Daoy (cell line): ENCODE results near the gene SEPTIN2. TPM values are rescaled to one million over a fixed set of nuclear protein-coding genes. Genes with fewer than 3 reads are reported as not detected.
"Not testable (repeated sequence)": the region's sequence is repeated elsewhere in the genome, so short reads cannot be mapped to it uniquely, and the experiment has no call there.

Experiments used
- DNase-seq: peaks from one replicate; pipeline ENCODE4 v3.0.0-alpha.2; 2015; ENCODE audit warnings: low read depth
- total RNA-seq: library from RNA; depleted of rRNA; stranded (reverse); fragments of >200 nt; shearing (Covaris generic); gene quantifications from 2 replicates; pipeline ENCODE4 v1.2.3, GENCODE V29; 2014

Gene SEPTIN2
- total RNA-seq, 1 experiment from 2014 or later: 244 TPM

DNA sequence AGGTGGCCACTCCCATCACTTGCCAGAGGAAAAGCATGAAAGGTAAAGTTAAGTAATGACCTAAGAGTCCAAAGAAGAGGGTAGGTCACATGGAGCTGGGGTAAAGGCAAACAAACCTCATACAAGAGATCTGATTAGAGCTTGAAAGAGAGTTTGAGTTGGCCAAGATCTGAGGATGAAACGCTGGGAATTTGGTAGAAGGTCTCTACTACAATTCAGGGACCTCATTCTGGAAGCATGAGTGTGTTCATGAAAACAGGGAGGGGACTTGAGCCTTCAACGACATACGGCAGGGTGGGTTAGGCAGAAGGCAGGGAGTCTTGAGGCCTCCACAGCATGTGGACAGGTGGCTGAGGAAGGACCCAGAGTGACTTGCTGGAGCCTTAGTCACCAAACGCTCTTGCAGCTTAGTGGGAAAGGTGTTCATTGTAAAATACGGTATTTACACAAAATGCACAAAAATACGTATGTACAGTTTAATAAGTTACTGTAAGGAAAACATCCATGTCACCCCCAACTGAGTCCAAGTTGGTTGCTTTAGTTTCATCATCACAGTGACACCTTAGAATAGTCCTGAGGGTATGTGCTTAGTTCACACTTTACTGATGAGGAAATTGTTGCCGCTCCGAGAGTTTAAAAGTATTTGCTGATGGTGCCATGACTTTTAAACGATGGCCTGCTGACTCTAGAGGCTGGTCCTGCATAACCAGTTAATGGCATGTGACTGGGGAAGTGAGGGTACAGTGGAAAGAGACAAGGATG, 35.3 kb downstream of the SEPTIN2 start:
- DNase-seq: no peak

DNA sequence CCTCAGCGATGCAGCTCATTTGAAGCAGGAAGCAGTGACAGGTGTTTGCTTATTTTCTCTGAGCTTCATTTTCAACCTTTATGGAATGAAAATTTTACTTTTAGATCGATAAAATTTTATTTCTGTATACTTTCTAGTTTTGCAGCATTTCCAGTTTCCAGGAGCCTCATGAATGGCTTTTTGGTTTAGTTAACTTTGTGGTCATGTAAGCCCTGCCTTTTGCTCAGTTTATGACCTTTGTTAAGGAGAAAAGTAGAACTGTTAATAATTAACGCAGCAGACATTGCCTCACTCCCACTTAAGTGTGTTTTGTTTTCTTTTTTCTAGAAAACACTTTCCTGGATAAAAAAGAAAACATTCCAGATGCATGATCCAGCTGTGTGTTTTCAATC, 35.9 kb downstream of the SEPTIN2 start:
- no peak for DNase-seq

DNA sequence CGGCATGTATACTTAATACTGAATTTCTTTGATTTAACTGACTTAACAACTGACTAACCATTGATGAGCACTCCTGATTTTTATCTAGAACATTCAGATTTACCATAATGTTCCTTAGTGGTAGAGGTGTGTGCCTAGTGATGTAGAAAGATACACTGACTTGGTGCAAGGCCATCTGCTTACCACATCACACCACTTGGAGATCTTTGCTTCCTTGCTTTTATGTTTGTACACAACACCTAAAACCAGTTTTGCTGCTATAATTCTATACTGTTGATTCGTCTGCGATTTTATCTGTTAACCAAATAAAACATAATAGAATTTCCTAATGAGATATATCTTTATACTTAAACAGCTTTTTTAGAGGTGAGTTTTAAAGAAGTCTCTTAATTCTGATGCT, 36.5 kb downstream of the SEPTIN2 start:
- no peak for DNase-seq

DNA sequence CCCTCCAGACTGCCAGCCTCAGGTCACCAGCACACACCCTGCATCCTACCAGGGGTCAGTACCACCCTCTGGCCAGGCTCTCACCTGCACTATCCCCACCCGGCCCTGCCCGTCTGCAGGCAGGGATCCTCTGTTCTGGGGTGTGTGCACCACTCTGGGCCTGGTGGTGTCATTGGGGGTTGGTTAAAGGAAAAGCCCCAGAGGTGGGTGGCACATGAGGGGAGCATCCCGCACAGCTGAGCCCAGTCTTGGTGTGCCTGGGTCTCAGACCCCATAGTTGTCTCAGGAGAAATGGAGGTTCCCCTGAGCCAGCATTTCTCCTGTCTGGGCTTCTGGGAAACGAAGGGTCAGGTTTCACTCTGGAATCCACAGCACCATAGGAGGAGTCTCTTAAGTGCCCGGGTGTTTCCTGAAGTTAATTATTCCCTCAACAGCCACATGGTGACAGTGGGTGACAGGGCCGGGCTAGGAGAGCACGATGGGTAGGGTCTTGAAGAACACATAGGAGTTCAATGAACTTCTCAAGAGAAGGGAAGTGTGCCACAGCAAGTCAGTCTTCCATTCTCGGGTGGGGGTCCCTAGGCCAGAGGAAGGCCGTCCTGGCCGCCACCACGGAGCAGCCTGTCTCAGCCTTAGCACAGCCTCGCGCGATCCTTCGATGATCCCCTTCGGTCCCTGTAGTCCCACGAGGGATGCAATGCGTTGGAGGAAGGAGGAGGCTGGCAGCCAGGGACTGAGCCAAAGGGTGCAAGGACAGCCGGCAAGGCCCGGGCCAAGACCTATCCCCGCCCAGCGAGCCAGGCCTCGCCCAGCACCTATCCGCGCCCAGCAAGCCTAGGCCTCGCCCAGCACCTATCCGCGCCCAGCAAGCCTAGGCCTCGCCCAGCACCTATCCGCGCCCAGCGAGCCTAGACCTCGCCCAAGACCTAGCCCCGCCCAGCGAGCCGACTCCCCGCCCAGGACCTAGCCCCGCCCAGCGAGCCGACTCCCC, 39.2 kb downstream of the SEPTIN2 start:
- peak; percentile 63 for DNase-seq

DNA sequence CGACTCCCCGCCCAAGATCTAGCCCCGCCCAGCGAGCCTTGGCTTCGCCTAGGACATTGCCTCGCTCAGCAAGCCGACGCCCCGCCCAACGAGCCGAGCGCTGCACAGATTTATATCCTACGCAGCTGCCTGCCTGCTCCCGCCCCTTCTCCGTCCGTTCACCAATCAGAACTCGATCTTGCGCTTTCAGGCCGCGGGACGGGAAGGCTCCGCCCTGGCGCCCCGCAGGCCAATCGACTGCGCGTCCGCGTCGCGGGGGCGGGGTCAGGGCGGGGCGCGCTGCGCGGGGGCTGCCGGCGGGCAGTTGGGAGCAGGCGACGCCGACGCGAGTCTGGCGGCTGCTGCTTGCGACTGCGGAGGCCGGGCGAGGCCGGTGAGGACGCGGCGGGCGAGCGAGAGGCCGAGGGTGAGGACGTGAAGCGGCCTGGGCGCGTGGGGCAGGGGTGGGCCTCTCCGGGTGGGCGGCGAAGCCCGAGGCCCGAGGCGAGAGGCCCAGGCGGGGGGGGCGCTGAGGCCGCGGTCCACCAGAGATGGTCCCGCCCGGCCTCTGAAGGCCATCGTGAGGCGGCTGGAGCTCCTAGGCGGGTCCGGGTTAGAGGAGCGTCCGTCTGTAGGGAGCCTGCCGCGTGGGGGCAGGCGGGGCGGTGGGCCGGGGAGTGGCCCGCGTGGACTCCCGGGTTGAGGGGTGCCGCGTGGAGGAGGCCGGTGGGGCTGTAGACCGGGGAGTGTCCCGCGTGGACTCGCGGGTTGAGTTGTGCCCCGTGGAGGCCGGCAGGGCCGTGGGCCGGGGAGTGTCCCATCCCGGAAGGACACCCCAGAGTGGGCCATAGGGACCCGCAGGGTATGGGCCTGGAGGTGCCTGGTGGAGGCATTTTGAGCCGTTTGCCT, 40.5 kb downstream of the SEPTIN2 start, which contains the start of gene FARP2:
Gene FARP2 (plus strand): TSS at position 303 of the 888 bp plus-strand sequence. CDS start 16,823 bp downstream, outside the sequence.
- DNase-seq: peak; percentile 98

DNA sequence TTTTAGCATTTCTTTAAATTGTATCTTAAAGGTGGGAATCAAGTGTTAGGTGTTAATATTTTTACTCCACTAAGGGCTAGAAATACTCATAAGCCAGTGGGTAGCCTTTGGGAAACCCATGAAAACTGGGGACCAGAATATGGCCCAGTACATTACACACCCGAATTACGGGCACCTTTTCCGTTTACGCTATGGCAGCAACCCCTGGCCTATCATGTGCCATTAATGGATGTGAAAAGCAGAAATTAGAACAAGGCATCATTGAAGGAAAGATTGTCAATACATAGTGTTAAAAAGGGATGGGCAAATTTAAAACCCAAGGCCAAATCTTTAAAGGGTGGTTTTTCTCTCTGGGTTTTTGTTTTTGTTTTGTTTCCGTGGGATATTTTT, 41.1 kb downstream of the SEPTIN2 start:
- no peak for DNase-seq

DNA sequence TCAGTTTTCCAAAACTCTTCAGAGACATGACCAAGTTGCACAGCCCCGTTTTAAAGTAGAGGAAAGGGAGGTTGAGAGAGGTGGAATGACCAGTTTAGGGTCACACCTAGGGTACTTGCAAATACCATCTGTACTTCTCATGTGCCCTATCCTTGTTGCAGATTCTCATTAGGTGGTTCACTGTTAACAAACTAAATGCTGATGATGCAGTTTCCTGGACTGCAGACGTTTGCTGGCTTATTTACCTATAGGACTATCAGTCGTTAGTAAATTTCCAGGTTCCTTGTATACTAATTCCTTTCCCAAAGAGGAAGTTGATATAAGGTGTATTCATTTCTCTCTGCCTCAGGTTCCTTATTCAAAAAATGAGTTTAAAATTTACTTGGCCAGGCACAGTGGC, 41.8 kb downstream of the SEPTIN2 start:
- DNase-seq: no peak

DNA sequence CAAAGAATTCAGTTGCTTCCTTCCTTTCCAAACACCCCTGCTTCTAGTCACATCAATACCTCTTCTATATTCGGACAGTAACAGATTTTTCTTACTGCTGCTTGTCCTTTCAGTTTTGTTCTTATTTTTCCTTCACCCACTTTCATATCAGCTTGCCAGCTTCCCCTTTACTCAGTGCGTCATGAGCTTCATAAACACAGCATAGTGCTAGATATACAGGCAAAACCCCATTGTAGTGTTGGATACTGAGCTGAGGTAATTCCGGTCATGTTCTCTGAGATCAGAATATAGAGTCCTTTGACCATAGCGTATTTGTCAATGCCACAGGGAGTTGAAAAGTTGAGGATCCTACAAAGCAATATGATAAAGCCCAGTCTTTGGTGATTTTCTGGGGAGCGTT, 42.7 kb downstream of the SEPTIN2 start:
- no peak for DNase-seq

DNA sequence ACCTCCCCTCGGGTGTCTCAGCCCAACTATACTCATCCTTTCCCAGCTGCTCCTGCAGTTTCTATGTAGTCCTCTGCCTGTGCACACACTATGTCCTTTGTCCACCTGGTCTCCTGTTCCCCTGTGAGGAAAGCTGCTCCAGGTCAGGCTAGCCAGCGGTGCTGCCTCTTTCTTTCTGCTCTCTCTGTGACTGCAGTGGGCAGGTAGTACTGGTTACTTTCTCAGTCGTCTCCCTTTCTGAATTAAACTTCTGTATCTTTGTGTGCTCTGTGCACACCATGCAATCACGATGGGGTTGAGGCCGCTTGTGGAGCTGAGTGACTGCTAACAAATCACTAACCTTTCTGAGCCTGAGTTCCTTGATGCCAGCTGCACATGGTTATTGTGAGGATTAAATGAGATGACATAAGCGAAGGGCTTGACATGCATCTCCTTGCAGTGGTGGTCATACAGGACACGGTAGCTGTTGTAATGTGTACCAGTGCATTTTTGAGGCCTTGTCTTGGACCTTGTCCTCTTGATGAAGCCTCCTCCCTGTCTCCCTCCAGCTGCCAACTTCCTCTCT, 43.8 kb downstream of the SEPTIN2 start:
- DNase-seq: no peak

DNA sequence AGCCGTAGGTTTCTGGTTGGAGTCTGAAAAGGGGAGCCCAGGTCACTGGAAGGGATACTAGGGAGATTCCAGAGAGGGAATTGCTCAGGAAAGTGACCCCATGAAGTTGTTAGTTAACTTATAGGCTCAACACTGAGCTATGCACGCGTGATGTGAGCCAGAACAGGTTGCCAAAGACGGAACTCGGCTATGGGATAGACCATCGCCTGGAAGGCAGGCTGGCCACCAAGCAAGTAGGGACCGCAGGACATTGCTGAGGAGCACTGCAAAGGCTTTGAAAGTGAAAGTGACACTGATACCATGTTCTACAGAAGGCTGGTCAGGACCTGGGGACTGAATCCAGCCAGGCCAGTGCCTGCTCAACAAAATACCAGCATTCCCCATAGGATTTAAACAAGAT, 47.7 kb downstream of the SEPTIN2 start:
- no peak for DNase-seq

DNA sequence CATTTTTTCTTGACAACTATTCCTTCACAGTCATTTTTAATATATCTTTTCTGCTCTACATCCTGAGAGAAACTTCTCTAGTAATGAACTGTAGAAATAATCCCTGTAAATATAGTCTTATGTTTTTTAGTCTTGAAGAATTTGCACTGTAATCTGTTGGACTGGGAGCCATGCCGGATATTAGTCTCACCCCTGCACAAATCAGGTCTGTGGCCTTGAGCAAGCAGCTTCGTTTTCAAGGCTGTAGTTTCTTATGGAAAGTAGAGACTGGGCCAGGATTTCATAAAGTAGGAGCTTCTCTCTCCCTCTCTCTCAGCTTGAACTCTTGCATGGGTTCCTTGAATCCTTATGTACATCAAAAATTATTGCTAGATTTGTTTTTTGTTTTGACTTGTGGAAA, 49.1 kb downstream of the SEPTIN2 start:
- no peak for DNase-seq

DNA sequence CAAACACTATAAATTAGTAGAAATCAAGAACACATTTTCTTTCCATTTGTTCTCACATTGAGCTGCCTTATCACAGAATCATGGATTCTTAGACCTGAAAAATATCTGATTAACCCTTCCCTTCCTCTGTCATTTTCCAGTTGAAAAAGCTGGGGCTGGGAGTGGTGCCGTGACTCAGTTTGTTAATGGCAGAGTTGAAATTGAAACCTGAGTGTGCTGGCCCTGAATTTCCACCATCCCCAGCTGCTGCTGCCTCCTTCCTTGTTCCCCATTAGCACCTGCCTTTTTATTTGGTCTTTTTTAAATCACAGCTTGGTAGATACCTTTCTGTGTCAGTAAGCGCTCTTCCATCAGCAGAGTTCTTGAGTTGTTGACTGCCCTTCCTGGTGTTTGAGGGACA, 51.0 kb downstream of the SEPTIN2 start:
- DNase-seq: no peak

DNA sequence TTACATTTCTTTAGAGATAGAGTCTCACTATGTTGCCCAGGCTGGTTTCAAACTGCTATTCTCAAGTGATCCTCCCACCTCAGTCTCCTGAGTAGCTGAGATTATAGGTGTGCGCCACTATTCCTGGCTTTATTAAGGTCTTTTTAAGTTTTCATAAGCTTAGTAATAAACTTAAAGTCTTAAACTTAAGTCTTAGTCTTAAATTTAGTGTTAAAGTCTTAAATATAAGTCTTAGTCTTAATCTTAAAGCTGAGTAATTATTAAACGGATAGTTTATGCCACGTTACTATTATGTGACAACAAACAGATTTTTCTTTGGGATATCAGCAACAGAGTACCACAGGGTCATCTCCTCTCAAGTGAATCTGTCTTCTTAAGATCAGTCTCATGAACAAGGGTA, 52.9 kb downstream of the SEPTIN2 start:
- no peak for DNase-seq

DNA sequence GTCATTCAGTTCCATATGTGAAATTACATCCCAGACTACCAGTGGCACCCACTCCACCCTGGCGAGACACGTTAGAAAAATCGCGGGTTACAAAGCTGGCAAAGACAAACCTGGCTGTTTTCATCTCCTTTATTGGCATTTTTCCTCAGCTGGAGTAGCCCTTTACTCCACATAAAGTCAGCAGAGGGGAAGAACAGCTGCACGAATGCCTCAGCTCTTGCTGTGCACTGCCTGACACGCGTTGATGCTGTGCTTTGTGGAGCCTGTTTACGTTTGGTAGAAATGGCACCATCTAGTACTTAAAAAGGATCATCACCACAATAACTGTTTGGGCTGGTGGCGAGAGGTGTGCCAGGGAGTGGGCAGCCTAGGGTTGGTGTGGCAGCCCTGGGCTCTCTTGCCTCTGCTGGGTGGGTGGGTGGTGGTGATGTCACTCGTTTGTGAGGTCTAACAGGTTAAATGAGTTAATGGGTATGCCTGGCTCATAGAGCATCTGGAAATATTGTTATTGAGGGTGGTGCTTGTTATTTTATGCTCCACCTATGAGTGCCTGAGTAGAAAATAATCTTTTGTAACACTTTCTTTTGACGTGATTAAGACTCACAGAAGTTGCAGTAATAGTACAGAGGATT, 56.8 kb downstream of the SEPTIN2 start:
- no peak for DNase-seq

DNA sequence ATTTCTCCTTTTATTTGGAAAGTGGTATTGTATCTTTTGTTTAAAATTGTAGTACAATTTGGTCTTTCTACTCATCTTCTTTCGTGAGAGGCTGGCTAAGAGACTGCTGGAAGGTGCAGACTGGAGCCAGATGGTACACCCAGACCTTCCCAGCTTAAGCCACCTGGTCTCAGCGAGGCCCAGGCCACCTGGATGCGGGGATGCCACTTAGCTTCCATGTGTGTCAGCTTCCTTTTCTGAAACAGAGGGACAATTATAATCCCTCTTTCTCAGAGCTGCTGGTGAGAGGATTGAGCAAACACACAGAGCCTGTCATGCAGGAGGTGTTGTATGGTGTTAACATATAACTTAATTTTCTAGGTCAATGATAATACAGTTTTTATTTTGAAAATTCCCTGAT, 57.7 kb downstream of the SEPTIN2 start:
- DNase-seq: no peak

DNA sequence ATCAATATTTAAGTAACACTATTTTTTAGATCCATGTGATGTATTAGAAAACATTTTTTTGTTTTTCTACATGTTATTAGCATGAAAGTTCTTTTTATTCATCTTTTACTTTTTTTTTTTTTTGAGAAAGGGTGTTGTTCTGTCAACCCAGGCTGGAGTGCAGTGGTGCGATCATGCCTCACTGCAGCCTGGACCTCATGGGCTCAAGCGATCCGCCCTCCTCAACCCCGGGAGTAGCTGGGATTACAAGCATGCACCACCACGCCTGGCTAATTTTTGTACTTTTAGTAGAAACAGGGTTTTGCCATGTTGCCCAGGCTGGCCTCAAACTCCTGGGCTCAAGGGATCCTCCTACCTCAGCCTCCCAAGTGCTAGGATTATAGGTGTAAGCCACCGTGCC, 58.2 kb downstream of the SEPTIN2 start:
- DNase-seq: not testable (repeated sequence)

DNA sequence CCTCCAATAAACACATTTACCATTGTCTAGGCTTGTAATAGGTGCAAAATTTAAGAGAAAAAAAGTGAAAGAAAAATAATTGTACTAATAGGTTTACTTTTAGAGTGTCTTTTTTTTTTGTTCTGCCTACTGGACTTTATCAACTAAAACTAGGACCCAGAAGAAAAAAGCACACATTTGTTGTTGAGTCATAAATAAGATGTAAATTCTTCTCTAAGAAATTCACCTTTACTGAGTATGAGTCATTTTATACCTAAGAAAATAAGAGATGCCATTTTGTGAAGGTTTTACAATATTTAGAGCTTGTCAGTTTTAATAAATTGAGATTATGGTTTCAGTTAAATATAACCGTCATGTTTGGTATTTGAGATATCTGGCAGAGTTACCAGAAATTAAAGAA, 59.6 kb downstream of the SEPTIN2 start:
- DNase-seq: no peak

DNA sequence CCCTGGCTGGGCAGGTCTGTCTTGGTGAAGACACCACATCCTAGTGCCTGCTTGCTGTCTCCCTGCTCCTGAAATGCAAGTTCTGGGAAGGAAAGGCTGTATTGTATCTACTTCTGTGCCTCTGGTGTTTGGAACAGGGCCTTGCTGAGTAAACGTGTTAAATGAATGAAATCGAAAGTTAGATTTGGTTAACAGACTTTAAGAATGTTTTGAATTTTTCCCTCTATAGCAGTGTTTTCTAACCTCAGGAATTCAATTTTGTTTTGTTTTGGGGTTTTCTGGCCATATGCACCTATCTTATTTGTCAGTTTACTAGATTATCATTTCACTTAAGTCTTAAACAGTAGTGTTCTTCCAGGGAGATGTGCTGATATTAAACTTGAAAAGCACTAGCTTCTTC, 61.1 kb downstream of the SEPTIN2 start:
- no peak for DNase-seq

DNA sequence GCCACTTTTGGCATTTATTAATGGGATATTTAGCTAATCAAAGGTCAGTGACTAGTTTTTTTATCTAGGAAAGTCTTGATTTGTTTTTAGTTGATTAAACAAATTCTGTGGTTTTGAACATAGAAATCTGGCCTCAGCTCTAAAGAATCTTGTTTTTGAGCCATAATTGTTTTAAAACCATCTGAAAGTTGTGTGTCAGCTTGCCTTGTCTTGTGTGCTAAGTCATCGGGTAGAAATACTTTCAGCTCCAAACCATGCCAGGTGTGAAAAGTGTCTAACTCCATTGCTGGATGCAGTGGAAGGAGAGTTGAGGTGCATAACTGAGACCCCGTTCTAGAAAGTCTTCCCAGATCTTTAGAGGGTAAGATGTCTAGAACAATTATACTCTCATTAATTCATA, 63.1 kb downstream of the SEPTIN2 start:
- no peak for DNase-seq

DNA sequence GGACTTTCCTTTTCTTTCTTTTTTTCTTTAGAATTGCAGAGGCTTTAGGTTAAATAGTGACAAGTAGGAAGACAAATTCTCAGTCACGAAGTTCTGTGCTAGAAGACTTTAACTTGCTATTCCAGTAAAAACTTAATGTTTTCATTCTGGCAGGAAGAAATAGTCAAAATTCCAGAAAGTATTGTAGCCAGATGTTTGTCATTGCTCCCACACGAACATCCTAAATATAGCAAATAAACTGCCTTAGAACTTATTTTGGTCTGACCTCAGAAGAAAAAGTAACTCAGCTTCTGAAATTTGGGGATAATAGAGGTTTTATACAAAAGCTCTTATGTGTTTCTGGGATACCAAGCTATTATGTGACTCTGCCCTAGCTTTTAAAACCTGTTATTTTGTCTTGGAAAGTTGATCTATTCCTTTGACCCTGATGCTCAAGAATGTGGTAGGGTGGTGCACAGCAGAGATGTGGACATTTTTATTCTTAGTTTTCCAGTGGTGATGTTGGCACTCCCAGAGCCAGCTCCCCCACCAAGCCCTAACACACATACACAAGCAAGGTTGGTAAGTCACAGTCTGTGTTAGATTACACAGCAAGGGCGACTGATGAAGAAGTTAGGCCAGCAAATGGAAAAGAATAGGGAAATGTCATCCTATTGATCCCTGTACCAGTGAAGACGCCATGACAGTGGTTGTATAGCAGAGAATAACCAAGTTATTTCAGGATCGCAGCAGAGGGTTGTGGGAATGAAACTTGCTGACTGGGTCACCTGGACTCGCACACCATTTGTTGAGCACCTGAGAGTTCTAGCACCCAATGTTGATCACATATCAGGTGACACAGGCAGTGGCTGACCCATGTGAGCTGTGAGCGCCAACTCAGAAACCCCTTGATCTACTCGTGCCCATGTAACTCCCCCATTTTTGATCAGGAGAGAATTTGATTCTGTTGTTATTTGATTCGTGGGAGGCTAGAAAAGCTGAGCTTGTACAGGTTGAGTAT, 64.1 kb downstream of the SEPTIN2 start:
- DNase-seq: no peak
